Urinary bladder (tissue), 4 donors: ENCODE measurements around the gene DIDO1. TPM values are rescaled to one million over a fixed set of nuclear protein-coding genes. Genes with fewer than 3 reads are reported as not detected.

Experiments used
- DNase-seq: peaks from one replicate; pipeline ENCODE4 v3.0.0-alpha.2; 2015; ENCODE audit errors: extremely low spot score
- H3K27ac ChIP-seq: one replicate; pipeline ENCODE4 v1.5.1; 2013; ENCODE audit warnings: low read depth, mild to moderate bottlenecking, moderate library complexity
- H3K36me3 ChIP-seq: one replicate; pipeline ENCODE4 v1.6.1; 2013; ENCODE audit warnings: mild to moderate bottlenecking, moderate library complexity; ENCODE audit not compliant: insufficient read depth
- H3K4me1 ChIP-seq: one replicate; pipeline ENCODE4 v1.6.1; 2013; ENCODE audit warnings: mild to moderate bottlenecking, moderate library complexity; ENCODE audit not compliant: insufficient read depth
- H3K4me3 ChIP-seq: one replicate; pipeline ENCODE4 v1.5.1; 2013; ENCODE audit warnings: low read depth, low read length
- WGBS: extraction: QIAGEN DNeasy Blood & Tissue Kit; methylation state at CpG from one replicate; pipeline ENCODE4 v1.1.7; 2013; 5-methylcytosine and 5-hydroxymethylcytosine counted together
- polyA plus RNA-seq: library from polyadenylated mRNA; stranded (reverse); fragments of 200-250 nt; gene quantifications from one replicate; pipeline ENCODE4 v1.2.3, GENCODE V29; 2013
- total RNA-seq: library from RNA; depleted of rRNA; stranded (reverse); fragments of >200 nt; gene quantifications from one replicate; pipeline ENCODE4 v1.2.3, GENCODE V29; 2014
- donor health status: healthy with polysubstance abuse.
- donor health status: healthy.

Gene DIDO1
- total and polyA plus RNA-seq, 2 donors = 44.1 to 50.1 TPM

DNA sequence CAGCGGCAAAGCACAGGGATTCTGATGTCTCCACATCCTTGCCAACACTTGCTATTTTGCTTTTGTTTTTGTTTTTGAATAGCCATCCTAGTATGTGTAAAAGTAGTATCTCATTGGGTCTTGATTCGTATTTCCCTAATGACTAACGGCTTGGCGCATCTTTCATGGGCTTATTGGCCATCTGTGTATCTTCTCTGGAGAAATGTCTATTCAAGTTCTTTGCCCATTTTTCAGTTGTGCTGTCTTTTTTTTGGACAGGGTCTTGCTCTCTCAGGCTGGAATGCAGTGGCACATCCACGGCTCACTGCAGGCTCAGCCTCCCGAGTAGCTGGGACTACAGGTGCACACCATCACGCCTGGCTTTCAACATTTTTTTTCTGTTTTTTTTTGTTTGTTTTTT is 82.1 kb downstream of the DIDO1 start:
- no peaks in the 10 kb centered on the region for H3K36me3 ChIP-seq
- no peak for DNase-seq
- no peak overlapping the region for H3K4me3 ChIP-seq
- H3K4me1 ChIP-seq = no peaks in the 10 kb centered on the region
- WGBS = 96% methylated on average over 7 of the region's 7 CpGs
- no peak overlapping the region for H3K27ac ChIP-seq

DNA sequence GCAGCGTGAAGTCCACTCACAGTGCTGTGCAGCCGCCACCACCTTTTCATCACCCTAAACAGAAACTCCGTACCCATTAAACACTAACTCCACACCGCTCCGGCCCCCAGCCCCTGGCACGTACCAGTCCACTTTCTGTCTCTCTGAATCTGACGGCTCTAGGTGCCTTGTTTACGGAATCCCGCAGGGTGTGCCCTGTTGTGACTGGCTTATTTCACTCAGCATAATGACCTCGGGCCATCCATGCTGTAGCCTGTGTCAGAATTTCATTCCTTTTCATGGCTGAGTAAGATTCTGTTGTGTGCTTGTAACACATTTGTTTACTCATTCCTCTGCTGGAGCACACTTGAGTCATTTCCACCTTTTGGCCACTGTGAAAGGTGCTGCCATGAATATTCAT is 82.6 kb downstream of the DIDO1 start:
- no peak for DNase-seq
- Histone ChIP-seq H3K27ac (no peak overlapping the region), H3K4me3 (no peak overlapping the region), H3K4me1 (no peaks in the 10 kb centered on the region), H3K36me3 (no peaks in the 10 kb centered on the region)
- WGBS = 95% methylated on average over 10 of the region's 10 CpGs

DNA sequence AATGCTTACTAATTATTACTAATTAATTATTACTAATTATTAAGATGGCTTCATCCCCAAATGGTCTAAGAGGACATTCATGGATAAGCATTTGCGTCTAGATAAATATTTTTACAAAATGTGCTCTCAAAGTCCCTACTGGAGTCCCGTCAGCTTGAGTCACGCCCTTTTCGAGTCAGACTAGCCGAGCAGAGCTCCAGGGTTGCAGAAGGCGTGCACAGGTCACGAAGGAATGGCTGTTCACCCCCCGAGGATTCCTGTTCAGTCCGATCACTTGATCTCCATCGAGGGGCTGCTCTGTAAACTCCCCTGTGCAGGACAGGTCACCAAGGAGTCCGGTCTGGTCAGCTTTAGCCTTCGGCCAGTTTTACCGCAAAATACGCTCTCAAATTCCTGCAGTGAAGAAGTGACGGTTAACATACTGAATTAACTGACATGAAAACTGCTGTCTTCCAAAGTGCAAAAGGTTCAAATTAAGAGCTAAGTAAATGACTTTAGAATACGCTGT is 84.5 kb downstream of the DIDO1 start:
- H3K36me3 ChIP-seq = no peaks in the 10 kb centered on the region
- no peaks in the 10 kb centered on the region for H3K4me1 ChIP-seq
- WGBS = 75% methylated on average over 16 of the region's 16 CpGs
- H3K4me3 ChIP-seq = no peak overlapping the region
- no peak overlapping the region for H3K27ac ChIP-seq
- DNase-seq = no peak

DNA sequence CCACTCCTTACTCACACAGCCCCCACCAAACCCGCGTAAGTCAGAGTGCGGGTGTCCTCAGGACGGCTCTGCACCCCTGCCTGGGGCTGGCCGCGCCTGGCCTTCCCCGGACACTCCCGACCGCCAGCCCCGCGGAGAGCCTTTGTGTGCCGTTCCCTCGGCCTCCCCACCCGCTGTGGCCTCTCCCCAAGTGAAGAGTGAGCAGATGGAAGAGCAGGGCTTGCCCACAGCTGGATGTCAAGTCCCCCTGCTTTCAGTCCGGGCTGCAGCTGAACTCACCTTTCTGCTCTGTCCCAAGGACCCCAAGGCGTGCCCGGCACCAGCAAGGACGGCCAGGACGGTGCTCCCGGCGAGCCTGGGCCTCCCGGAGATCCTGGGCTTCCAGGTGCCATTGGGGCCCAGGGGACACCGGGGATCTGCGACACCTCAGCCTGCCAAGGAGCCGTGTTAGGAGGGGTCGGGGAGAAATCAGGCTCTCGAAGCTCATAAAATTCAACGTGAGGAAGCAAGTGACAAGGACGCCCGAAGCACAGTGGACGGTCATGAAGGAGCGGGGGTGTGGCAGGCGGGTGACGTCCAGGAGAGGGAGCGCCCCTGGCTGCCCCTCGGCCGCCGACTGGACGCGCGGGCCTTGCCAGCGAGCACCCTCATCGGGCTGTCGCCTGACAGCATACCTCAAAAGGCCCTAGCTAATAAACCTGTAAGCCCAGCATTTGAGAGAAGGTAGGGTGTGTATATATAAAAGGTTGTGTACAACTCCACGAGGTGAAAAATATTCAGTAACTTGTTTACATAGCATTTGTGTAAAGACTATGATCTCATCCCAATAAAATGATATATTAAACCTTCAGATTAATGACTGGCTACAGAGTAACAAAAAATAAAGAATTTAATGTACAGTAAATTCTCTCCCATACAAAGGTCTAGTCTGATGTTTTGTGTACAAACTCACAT is 85.8 kb downstream of the DIDO1 start:
- no peaks in the 10 kb centered on the region for H3K36me3 ChIP-seq
- H3K27ac ChIP-seq = no peak overlapping the region
- H3K4me3 ChIP-seq = no peak overlapping the region
- no peaks in the 10 kb centered on the region for H3K4me1 ChIP-seq
- DNase-seq = no peak
- 58% methylated on average over 45 of the region's 45 CpGs for WGBS

DNA sequence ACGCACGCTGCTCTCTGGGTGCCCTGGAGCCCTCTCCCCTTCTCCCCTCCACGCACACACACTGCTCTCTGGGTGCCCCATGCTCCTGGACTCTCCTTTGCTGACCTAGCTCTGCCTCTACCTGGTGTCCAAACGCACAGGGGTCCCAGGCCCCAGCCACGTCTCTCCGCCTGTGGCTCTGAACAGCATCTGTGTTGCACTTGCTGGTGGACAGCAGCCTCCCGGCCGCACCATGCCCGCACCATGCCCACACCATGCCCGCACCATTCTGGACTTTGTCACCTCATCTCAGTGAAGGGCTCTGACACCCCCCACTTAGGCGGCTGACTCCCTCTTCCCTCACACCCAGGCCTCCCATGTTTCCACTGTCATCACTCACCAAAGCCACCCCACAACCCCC is 86.5 kb downstream of the DIDO1 start:
- Histone ChIP-seq H3K36me3 (no peaks in the 10 kb centered on the region), H3K27ac (no peak overlapping the region), H3K4me1 (no peaks in the 10 kb centered on the region), H3K4me3 (no peak overlapping the region)
- no peak for DNase-seq
- WGBS = 90% methylated on average over 11 of the region's 11 CpGs

DNA sequence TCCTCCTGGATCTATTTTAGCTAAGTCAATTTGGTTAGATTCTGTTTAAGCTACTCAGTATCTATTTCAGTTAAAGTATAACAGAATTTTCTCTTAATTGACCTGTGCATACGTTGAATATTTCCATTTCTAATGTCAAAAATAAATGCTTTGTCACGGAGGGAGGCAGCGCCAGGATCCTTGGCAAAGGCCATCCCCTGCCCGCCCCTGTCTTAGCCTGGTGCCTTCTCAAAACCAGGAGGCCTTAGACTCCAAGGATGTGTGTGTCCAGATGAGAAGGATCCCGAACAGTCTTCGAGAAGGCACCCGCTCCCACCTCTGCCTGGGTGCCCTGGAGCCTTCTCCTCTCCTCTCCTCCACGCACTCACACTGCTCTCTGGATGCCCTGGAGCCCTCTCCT is 87.0 kb downstream of the DIDO1 start:
- no peak overlapping the region for H3K27ac ChIP-seq
- H3K4me1 ChIP-seq = no peaks in the 10 kb centered on the region
- DNase-seq = no peak
- H3K4me3 ChIP-seq = no peak overlapping the region
- 93% methylated on average over 8 of the region's 8 CpGs for WGBS
- H3K36me3 ChIP-seq = no peaks in the 10 kb centered on the region

DNA sequence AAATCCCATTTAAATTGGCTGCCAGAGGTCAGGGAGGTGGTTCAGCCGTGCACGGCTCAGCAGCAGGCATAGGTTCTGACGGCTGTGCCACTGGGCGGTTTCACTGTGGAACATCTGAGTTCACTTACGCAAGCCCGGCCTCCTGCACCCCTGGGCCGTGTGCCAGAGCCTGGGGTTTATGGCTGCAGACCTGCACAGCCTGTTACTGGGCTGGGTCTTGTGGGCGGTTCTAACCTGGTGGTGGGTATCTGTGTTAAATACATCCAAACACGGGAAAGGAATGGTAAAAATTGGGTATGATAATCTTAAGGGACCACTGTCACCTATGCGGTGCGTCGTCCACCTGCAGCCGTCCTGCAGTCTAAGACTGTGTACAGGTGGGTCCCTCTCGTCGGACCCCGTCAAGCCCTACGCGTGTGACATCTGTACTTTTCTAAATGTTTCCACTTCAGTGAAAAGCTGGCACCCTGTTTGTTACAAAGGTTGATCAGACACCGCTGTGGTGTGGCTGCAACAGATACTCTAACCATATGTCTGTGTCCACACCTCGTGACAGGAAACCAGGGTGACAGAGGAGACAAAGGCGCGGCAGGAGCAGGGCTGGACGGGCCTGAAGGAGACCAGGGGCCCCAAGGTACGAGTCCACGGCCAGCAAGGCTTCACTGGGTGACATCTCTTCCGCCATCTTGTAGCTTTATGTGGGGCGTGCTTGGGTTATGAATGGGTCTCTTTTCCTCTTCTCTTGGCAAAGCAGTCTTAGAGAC is 88.0 kb downstream of the DIDO1 start:
- no peak overlapping the region for H3K27ac ChIP-seq
- no peaks in the 10 kb centered on the region for H3K36me3 ChIP-seq
- no peaks in the 10 kb centered on the region for H3K4me1 ChIP-seq
- no peak for DNase-seq
- H3K4me3 ChIP-seq = no peak overlapping the region
- WGBS = 76% methylated on average over 27 of the region's 27 CpGs

DNA sequence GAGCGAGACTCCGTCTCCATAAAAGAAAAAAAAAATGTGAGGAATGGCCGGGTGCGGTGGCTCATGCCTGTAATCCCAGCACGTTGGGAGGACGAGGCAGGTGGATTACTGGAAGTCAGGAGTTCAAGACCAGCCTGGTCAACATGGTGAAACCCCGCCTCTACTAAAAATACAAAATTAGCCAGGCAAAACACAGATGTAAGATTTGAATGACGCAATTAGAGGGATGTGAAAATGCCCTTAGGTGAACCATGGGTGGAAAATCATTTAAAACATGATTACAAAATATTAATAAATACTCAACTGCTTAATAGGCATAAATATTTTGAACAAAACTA is 88.5 kb downstream of the DIDO1 start:
- H3K4me3 ChIP-seq = no peak overlapping the region
- no peaks in the 10 kb centered on the region for H3K4me1 ChIP-seq
- no peaks in the 10 kb centered on the region for H3K36me3 ChIP-seq
- 80% methylated on average over 8 of the region's 8 CpGs for WGBS
- no peak for DNase-seq
- H3K27ac ChIP-seq = no peak overlapping the region

DNA sequence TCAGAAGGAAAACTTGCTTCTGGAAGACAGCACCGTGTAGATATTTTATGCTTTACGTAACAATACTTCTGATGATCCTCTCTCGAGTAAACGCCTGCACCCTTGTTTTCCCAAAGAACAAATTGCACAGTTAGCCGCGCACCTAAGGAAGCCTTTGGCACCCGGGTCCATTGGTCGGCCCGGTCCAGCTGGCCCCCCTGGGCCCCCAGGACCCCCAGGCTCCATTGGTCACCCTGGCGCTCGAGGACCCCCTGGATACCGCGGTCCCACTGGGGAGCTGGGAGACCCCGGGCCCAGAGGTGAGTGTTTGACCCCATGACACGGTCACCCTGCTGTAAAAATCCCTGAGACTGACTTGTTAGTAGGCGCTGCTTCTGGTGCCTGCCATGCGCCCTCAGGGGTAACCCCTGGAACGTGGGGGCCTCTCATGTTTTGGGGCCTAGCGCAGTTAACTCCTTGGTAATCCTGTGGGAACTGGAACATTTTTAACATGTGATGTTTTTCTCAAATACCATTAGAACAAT is 89.3 kb downstream of the DIDO1 start:
- Histone ChIP-seq H3K36me3 (no peaks in the 10 kb centered on the region), H3K4me3 (no peak overlapping the region), H3K4me1 (no peaks in the 10 kb centered on the region), H3K27ac (no peak overlapping the region)
- DNase-seq = no peak
- 91% methylated on average over 19 of the region's 19 CpGs for WGBS

DNA sequence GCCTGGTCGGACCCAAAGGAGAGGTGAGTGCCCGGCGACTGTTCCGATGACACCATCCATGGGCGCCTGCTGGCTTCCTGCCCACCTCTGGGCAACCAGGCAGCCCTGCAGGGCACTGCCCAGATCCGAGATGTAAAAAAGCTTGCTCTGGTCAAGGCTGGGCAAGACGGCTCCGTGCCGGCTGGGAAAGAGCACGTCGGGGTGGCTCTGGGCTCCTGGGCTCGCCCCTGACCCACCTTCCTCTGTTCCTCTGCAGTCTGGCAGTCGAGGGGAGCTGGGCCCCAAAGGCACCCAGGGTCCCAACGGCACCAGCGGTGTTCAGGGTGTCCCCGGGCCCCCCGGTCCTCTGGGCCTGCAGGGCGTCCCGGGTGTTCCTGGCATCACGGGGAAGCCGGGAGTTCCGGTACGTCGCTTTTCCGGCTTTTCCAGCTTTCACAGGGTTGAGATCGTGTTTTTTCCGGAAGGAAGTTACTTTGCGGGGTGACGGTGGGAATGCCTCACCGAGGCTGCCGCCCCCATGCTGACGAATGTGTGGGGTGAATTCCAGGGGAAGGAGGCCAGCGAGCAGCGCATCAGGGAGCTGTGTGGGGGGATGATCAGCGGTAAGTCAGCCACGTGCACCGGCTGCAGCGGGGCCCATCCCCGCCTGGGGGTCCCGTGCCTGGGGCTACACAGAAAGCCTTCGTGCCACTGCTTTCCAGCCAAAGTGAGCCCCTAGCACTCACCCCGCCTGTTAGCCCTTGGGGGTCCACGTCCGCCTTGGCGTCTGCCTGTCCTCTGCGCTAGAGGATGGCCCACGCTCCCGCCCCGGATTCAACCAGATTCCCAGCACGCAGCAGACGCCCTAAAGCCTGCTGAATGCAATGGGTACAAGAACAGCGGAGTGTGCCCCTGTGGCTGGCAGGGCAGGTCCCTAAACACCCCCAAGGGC is 90.1 kb downstream of the DIDO1 start:
- Histone ChIP-seq H3K27ac (no peak overlapping the region), H3K4me3 (no peak overlapping the region), H3K4me1 (no peaks in the 10 kb centered on the region), H3K36me3 (no peaks in the 10 kb centered on the region)
- WGBS = 78% methylated on average over 52 of the region's 52 CpGs
- no peak for DNase-seq

DNA sequence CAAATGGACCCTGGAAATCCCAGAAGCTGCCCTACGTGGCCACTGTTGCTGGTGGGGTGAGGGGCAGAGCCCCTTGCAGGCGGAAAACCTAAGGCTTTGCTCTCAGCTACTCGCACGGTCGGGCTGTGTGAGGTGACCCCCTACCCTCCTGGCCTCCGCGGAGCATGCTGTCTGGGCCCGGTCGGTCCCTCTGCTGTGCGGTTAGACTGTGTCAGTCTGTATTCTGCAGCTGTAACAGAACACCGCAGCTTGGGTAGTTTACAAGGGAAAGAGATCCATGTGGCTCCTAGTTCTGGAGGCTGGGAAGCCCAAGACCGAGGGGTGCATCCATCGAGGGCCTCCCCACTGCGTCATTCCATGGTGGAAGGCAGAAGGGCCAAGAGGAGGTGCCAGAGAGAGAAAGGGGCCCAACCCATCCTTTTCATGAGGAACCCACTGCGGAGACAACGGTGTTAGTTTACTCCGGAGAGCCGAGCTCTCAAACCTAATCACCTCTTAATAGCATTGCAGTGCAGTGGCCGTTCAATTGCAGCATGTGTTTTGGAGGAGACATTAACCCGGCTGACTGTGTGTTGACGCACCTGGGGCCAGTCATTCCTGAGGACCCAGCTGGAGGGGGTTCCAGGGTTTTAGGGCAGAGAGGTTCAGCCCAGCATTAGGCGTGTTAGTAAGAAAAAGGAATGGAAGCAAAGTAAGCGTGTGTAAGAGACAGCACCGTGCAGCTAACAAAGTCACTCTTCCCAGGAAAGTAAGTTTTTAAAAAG is 91.2 kb downstream of the DIDO1 start:
- 83% methylated on average over 24 of the region's 24 CpGs for WGBS
- Histone ChIP-seq H3K27ac (no peak overlapping the region), H3K4me3 (no peak overlapping the region), H3K4me1 (no peaks in the 10 kb centered on the region), H3K36me3 (no peaks in the 10 kb centered on the region)
- DNase-seq = no peak

DNA sequence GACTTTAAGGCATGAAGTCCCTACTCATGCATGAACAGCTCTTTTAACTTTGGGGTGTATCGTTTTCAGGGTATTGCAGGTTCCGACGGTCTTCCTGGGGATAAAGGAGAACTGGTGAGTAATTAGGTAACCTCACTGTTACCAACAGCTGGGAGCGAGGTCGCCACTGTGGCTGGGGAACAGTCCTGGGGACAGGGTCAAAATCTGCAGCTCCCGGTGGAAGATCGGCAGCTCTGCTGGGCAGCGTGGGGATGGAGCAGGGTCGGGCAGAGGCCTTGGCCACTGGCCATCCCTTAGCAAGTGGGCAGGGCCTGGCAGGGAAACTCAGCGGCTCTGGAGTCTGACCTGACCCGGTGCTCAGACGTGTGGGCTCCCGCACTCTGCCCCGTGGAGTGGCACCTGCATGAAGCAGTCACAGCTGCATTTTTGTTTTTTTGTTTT is 93.3 kb downstream of the DIDO1 start:
- no peaks in the 10 kb centered on the region for H3K36me3 ChIP-seq
- DNase-seq = no peak
- no peaks in the 10 kb centered on the region for H3K4me1 ChIP-seq
- 59% methylated on average over 14 of the region's 14 CpGs for WGBS
- H3K4me3 ChIP-seq = no peak overlapping the region
- H3K27ac ChIP-seq = no peak overlapping the region
